NCI-H1105 (cell line): Measurements from ENCODE around the gene MMP11.
"Not testable (repeated sequence)": the region's sequence is repeated elsewhere in the genome, so short reads cannot be mapped to it uniquely, and the experiment has no call there.

Source experiments
- DNase-seq: peaks from one replicate; lab custom pipeline; 2025; lab: John Stamatoyannopoulos, UW

Gene MMP11, protein sequence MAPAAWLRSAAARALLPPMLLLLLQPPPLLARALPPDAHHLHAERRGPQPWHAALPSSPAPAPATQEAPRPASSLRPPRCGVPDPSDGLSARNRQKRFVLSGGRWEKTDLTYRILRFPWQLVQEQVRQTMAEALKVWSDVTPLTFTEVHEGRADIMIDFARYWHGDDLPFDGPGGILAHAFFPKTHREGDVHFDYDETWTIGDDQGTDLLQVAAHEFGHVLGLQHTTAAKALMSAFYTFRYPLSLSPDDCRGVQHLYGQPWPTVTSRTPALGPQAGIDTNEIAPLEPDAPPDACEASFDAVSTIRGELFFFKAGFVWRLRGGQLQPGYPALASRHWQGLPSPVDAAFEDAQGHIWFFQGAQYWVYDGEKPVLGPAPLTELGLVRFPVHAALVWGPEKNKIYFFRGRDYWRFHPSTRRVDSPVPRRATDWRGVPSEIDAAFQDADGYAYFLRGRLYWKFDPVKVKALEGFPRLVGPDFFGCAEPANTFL

DNA sequence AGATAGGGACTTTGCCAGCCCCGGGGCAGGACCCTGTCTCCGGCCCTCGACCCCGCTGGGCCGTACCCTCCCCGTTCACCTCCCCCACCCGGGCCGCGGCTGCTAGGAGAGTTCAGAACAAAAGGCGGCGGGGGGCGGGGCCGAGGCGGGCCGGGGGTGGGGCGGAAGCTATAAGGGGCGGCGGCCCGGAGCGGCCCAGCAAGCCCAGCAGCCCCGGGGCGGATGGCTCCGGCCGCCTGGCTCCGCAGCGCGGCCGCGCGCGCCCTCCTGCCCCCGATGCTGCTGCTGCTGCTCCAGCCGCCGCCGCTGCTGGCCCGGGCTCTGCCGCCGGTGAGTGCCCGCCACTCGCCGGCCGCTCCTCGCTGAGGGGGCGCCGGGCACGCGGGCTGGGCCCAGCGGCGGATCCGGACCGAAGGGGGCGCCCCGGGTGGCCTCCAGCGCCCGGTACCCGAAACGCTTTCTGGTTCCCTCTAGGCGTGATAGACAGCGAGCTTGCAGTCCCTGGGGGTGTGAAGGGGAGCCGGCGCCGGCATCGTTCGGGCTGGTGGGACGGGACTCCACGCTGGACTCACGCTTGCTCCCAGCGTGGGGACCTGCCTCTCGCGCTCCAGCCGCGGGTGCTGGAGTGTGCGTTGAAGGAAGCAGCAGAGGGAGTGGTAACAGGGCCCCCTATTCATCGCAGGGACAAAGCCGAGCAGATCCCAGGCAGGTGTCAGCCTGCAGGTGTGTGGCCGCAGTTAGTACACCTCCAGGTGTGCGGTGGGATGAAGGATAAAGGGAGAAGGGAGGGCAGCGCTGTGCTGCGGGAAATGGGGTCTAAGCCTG is at the start of gene MMP11:
Gene MMP11, plus strand, starts transcription at position 201 of the 825 bp plus-strand sequence. Its CDS starts 22 bp downstream, at position 223.
- peak; percentile 47 for DNase-seq

DNA sequence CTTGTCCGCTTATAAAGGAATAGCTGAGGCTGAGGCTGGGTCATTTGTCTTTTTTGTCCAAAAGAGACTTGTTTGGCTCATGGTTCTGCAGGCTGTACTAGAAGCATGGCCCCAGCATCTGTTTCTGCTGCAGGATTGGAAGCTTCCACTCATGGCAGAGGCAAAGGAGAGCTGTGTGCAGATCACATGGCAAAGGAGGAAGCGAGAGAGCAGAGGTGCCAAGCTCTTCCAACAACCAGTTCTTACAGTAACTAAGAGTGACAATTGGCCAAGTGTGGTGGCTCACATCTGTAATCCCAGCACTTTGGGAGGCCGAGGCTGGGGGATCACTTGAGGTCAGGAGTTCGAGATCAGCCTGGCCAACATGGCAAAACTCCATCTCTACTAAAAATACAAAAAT is 44.5 kb upstream of the MMP11 start:
- not testable (repeated sequence) for DNase-seq

- no peak for DNase-seq
Observed at GRCh38 chr22:23737696-23738095, 35.0 kb upstream of the MMP11 start.

DNA sequence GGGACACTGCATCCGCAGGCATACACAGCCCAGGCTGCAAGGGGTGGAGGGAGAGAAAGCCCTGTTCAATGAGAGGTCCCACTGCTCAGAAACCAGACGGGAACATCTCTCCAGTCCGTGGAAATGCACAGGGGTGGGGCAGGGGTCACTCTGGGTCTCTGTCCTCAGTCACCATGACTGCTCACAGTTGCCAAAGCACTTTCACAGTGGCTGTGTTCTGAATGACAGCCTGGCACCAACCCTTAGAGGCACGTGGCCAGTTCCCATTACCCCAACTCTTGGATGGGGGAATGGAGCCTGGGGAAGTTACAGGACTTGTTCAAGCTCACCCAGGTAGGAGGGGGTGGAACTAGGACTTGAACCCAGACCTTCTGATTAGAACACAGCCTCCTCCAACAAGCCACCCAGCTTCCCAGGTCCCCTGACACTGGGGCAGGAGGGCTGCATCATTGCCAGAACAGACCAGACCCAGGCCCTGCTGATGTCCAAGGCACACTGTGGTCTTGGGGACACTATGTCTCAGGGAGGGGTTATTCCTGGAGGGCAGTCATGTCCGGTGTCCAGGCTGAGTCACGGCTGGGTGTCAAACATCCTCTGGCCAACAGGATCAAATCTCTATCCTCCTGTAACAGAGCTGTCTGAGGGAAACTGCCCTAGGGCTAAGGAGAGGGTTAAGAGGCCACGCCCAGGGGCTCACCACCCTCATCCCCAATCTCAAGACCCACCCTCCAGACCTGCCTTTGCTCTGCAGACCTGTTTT is 30.0 kb upstream of the MMP11 start:
- no peak for DNase-seq

DNA sequence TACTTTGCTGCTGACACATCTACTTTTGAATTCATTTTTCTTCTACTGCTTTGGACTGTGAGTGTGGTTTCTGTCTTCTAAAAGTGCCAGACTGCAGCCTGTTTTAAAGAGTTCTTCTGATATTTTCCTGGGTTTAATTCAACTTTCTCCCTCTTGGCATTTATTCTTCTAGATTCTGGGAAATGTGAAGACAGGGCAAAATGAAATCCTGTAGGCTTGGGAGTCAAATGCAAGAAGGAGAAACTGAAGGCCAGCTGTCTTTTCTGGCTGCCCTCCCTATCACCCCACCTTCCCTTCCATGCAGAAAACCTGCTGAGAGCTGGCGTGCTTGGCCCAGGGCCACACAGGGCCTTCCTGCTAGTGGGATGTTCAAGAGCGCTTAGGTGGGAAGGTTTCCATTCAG is 29.3 kb upstream of the MMP11 start:
- DNase-seq, result no peak

- DNase-seq, result no peak
Observed at GRCh38 chr22:23744001-23744400, 28.6 kb upstream of the MMP11 start.

DNA sequence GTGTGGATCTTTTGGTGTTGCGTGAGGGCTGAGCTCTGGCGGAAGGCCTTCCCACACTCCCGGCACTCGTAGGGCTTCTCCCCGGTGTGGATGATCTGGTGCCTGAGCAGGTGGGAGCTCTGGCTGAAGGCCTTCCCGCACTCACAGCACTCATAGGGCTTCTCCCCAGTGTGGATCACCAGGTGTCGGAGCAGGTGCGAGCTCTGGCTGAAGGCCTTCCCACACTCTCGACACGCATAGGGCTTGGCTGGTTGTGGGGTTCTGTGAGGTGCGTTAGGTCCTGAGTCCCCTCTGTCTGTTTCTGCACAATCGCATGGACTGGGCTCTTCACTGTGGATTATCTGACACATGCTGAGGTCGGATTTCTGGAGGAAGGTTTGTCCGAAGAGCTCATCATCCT is 28.2 kb upstream of the MMP11 start:
- DNase-seq, result no peak

DNA sequence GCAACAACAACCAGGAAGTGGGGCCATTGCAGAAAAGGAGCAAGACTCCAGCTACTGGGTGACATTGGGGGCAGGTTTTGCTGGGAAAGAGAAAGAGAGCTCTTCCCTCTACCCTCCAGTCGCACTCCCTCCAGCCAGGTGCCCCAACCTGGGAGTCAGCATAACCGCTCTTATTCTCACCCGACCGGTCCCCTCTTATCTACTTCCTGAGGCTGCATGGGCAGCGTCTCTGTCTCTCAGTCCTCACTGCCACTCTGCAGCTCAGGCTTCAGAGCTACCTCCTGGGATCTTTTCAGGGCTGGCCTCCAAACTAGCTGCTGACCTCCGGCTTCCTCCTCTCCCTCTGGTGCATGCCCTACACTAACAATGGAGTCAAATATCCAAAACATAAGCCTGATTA is 26.9 kb upstream of the MMP11 start:
- DNase-seq, result no peak

- no peak for DNase-seq
Observed at GRCh38 chr22:23749841-23750301, 22.8 kb upstream of the MMP11 start.

GRCh38 chr22:23750367-23750713 is 22.3 kb upstream of the MMP11 start:
- DNase-seq, result no peak

GRCh38 chr22:23750714-23751440 is 21.8 kb upstream of the MMP11 start, which contains the start of gene ZNF70:
Gene ZNF70, minus strand, starts transcription at chr22:23751112. Its CDS starts 5,972 bp downstream, at chr22:23745140.
- DNase-seq, result peak; percentile 85

GRCh38 chr22:23751441-23751996 is 21.1 kb upstream of the MMP11 start:
- DNase-seq, result peak; percentile 57

GRCh38 chr22:23752090-23752691 is 20.5 kb upstream of the MMP11 start:
- DNase-seq, result no peak

DNA sequence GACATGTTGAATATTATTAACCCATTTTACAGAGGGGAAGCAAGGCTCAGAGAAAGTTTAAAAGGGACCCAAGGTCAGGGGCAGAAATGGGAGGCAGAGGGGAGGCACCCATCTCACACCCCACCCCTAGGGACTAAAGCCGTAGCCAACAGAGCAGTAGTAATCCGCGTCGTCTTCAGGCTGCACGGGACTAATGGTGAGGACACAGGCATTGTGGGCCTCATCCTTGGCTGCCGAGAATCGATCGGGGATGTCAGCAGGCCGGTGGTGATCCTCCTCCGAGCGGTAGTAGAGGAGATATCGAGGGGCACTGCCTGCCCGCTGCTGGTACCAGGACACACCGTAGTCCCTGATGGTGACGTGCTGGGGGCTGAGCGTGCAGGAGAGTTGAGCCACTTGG is 19.9 kb upstream of the MMP11 start:
- DNase-seq, result no peak

GRCh38 chr22:23753385-23753784 is 19.3 kb upstream of the MMP11 start:
- no peak for DNase-seq

- no peak for DNase-seq
Observed at GRCh38 chr22:23754220-23754919, 18.3 kb upstream of the MMP11 start, which contains the start of gene VPREB3. Gene VPREB3, minus strand, starts transcription at chr22:23754425. Its CDS starts 62 bp downstream, at chr22:23754363.

DNA sequence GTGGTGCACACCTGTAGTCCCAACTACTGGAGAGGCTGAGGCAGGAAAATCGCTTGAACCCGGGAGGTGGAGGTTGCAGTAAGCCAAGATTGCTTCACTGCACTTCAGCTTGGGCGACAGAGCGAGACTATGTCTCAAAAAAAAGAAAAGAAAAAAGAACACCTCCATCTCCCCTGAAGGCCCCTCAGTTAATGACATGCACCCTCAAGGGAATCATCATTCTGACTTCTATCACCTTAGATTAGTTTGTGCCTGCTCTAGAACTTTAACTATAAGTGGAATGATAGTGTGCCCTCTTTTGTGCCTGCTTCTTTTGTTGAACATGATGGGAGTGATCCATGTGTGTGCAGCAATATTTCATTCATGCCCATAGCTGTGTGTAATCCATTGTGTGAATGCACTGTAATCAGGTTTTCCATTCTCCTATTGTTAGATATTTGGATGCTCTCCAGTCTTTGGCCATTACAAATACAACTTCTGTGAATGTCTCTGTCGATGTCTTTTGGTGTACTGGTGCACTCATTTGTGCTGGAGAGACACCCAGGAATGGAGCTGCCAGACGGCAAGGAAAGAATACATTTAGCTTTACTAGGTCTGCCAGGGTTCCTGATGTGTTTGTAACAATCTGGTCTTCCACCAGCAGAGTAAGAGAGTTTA is 17.5 kb upstream of the MMP11 start:
- DNase-seq, result no peak

DNA sequence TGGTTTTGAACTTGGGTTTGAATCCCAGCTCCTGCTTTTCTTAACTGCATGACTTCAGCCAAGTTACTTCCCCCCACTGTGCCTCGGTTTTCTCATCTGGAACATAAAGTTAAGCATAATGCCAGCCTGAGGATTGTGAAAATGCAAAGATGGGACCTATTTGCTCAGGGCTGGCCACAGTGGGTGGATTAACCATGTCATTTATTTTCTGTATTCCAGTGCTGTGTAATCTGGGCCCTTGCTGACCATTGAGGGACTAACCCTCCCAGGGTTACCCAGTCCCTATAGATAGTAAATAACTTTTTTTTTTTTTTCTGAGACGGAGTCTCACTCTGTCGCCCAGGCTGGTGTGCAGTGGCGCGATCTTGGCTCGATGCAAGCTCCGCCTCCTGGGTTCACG is 16.9 kb upstream of the MMP11 start:
- DNase-seq, result no peak

- DNase-seq, result no peak
Observed at GRCh38 chr22:23756891-23757290, 15.8 kb upstream of the MMP11 start.
